ENCODE measurements around the gene SMG6. TPM values are rescaled to one million over a fixed set of nuclear protein-coding genes. Genes with fewer than 3 reads are reported as not detected.

The SMG6 gene
- total RNA-seq, 1 donor = 49.3 TPM

DNA sequence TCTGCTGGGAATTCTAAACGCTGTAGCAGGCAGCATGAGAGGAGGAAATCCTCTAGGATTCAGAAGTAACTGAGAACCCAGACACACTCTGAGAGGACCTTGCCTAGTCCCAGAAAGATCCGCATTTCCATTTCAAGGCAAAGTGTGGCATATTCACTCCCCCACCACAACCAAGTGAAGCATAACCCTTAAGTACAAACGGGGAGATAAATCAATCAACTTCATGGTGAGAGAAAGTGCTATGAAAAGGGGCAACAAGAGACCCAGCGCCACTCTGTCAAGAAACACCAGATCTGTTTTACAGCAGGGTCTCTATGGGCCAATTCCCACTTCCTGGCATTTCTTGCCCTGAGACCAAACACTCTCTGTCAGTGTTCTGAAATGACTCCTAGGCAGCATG lies 68.3 kb downstream of the SMG6 start:
- no peak for DNase-seq (ENCODE audit: low read depth)
- H3K4me3 ChIP-seq (ENCODE audit: low read depth, low read length) = no peak overlapping the region
- TF ChIP-seq CTCF (IDR thresholded peaks at IDR 0.05; ENCODE audit: insufficient read depth, low read length) = no peak

- no peak for DNase-seq (ENCODE audit: low read depth)
- no peak for TF ChIP-seq CTCF (IDR thresholded peaks at IDR 0.05; ENCODE audit: insufficient read depth, low read length)
- no peak overlapping the region for H3K4me3 ChIP-seq (ENCODE audit: low read depth, low read length)
Observed at GRCh38 chr17:2233441-2233947, 70.1 kb downstream of the SMG6 start.

- DNase-seq (ENCODE audit: low read depth) = peak; percentile 98
- H3K4me3 ChIP-seq (ENCODE audit: low read depth, low read length) = no peak overlapping the region
- no peak for TF ChIP-seq CTCF (IDR thresholded peaks at IDR 0.05; ENCODE audit: insufficient read depth, low read length)
Observed at GRCh38 chr17:2232244-2232638, 71.3 kb downstream of the SMG6 start.

- DNase-seq (ENCODE audit: low read depth) = no peak
- no peak for TF ChIP-seq CTCF (IDR thresholded peaks at IDR 0.05; ENCODE audit: insufficient read depth, low read length)
- no peak overlapping the region for H3K4me3 ChIP-seq (ENCODE audit: low read depth, low read length)
Observed at GRCh38 chr17:2230877-2231276, 72.7 kb downstream of the SMG6 start.

DNA sequence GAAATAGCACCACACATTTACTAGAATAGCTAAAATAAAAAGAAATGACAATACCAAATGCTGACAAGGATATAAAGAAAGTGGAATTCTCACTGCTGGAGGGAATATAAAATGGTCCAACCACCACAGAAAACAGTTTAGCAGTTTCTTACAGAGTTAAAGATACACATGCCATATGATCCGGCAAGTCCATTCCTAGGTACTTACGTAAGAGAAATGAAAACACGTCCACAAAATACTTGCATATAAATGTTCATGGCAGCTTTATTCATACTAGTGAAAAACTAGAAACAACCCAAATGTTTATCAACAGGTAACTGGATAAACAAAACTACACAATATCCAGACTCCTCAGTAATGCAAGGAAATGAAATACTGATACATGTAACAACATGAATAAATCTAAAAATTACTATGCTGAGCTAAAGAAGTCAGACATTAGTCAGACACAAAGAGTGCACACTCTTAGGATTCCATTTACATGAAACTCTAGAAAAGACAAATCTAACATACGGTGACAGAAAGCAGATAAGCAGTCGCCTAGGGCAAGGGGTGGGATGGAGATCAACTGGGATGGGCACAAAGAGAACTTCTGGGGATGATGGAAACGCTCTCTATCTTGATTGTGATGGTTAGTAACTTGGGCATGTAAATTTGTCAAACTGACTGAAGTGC lies 76.4 kb downstream of the SMG6 start:
- no peak overlapping the region for H3K4me3 ChIP-seq (ENCODE audit: low read depth, low read length)
- no peak for TF ChIP-seq CTCF (IDR thresholded peaks at IDR 0.05; ENCODE audit: insufficient read depth, low read length)
- DNase-seq (ENCODE audit: low read depth) = no peak

- TF ChIP-seq CTCF (IDR thresholded peaks at IDR 0.05; ENCODE audit: insufficient read depth, low read length) = no peak
Observed at GRCh38 chr17:2223617-2223927, 80.0 kb downstream of the SMG6 start.

More at GRCh38 chr17:2223617-2223927, 80.0 kb downstream of the SMG6 start:
- no peak overlapping the region for H3K4me3 ChIP-seq (ENCODE audit: low read depth, low read length)
- no peak for DNase-seq (ENCODE audit: low read depth)
